Activated naive CD8-positive, alpha-beta T cell treated with anti-CD3 and anti-CD28 coated beads, Interleukin-2, amount 10 ng/mL, durations not matched to agents 7 days and 5 days (primary cell): ENCODE data around the gene F12. TPM values are rescaled to one million over a fixed set of nuclear protein-coding genes. Genes with fewer than 3 reads are reported as not detected.

Experiments used
- ATAC-seq: fragments of 150-1000 bp; cut with Tn5 transposase; one replicate; pipeline ENCODE4 v1.10.0; 2021; ENCODE audit warnings: low read depth, moderate library complexity
- POLR2A ChIA-PET: fragments of 350-600 bp; sonication (Branson Sonifier 250); formaldehyde crosslinking; loops from one replicate; lab custom pipeline; 2021; ENCODE audit warnings: antibody characterized with exemption; lab: Charles Lee
- DNase-seq: peaks from one replicate; pipeline ENCODE4 v3.0.0; 2021
- H3K27ac Mint-ChIP-seq: one replicate; pipeline ENCODE4 v1.8.0; 2022; ENCODE audit warnings: mild to moderate bottlenecking, mixed read lengths
- H3K27me3 Mint-ChIP-seq: one replicate; pipeline ENCODE4 v1.8.0; 2022; ENCODE audit warnings: mild to moderate bottlenecking, moderate library complexity, mixed read lengths
- H3K36me3 Mint-ChIP-seq: one replicate; pipeline ENCODE4 v1.8.0; 2021; ENCODE audit warnings: mild to moderate bottlenecking, mixed read lengths
- H3K4me1 Mint-ChIP-seq: one replicate; pipeline ENCODE4 v1.8.0; 2021; ENCODE audit warnings: mixed read lengths
- H3K4me3 Mint-ChIP-seq: one replicate; pipeline ENCODE4 v1.8.0; 2022; ENCODE audit warnings: mild to moderate bottlenecking, moderate library complexity, mixed read lengths
- H3K9me3 Mint-ChIP-seq: one replicate; pipeline ENCODE4 v1.8.0; 2021; ENCODE audit warnings: mixed read lengths
- total RNA-seq, 2 experiments: library from RNA; stranded (reverse); gene quantifications; one replicate each; pipeline ENCODE4 v1.2.3, GENCODE V29; 2021

F12 gene
- 1 to 10 TPM; 2.2 to 2.8 TPM for total RNA-seq

DNA sequence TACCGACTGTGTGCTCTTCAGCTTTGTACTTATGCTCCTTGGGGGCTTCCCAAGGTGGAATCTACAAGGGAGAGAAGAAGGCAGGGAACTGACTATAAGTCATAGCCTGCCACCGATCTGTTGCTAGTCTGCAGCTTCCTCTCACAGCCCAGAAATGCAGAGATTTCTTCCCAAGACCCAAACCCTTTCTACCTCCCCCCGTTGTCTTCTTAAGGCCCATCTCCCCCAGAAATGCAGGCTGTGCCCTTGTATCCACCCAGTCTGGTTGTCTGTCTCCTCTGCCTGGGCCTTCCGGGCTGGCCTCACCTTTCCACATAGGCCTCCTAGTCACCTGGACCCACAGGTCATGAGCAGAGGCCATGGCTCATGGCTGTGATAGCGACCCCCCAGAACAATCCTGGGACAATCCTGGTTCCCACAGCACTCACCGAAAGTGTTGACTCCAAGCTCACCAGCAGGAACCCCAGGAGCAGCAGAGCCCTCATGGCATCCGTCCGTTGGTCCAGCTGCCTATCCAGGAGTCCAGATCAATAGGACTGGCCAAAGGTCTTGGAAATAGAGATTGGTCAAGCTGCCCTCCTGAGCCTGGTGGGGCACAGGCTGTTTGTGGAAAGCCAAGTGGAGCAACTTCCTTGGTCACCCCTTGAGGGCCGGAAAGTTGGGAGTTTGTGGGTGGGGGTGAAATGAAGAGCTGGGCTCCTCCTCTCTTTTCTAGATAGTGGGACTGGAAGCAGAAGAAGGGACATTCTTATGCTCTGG, at the start of gene F12:
F12 (minus strand) TSS at position 522 of the 759 bp plus-strand sequence; CDS start at position 485, 37 bp downstream.
- POLR2A ChIA-PET = interaction anchor here (0.6 to 4.6 kb wide), 5 partner anchors 18 to 270 kb away, joined by 3 to 30 read pairs (median 3); partner anchors contain the start of genes GRK6 and PRR7
- Mint-ChIP-seq H3K27ac (peak within 1 kb of the TSS; percentile 65), H3K4me3 (peak within 1 kb of the TSS; percentile 2), H3K27me3 (peaks cover 1% of the 10 kb centered on the region), H3K36me3 (peaks cover 3% of the 10 kb centered on the region), H3K9me3 (no peaks in the 10 kb centered on the region), H3K4me1 (peaks cover 40% of the 10 kb centered on the region)
- DNase-seq = no peak
- ATAC-seq = no peak

DNA sequence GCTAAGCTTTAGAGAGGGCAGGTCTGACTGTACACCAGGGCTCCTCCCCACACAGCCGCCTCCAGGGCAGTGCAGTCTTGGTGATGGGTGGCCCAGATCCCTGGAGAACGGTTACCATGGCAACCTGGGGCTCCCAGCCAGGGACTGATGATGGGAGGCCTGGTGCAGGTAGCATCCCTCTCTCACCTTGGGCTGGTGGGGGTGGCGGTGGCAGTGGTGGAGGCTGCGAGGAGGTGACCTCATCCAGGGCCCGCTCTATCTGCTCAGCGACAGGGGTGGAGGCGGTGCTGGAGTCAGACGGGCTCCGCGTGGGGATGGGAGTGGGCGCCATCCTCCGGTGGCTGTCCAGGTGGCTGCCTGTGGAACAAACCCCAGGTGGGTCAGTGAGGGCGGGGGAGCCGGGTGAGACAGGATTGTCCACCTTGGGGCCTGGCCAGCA, 49.6 kb upstream of the F12 start:
- ATAC-seq (no peak), DNase-seq (no peak)
- peaks cover under 1% of the 10 kb centered on the region for H3K27me3 Mint-ChIP-seq
- H3K4me3 Mint-ChIP-seq = no peak overlapping the region
- POLR2A ChIA-PET = no interaction called here
- peaks cover 27% of the 10 kb centered on the region for H3K4me1 Mint-ChIP-seq
- no peak overlapping the region for H3K27ac Mint-ChIP-seq
- H3K9me3 Mint-ChIP-seq = no peaks in the 10 kb centered on the region
- peaks cover 9% of the 10 kb centered on the region for H3K36me3 Mint-ChIP-seq

DNA sequence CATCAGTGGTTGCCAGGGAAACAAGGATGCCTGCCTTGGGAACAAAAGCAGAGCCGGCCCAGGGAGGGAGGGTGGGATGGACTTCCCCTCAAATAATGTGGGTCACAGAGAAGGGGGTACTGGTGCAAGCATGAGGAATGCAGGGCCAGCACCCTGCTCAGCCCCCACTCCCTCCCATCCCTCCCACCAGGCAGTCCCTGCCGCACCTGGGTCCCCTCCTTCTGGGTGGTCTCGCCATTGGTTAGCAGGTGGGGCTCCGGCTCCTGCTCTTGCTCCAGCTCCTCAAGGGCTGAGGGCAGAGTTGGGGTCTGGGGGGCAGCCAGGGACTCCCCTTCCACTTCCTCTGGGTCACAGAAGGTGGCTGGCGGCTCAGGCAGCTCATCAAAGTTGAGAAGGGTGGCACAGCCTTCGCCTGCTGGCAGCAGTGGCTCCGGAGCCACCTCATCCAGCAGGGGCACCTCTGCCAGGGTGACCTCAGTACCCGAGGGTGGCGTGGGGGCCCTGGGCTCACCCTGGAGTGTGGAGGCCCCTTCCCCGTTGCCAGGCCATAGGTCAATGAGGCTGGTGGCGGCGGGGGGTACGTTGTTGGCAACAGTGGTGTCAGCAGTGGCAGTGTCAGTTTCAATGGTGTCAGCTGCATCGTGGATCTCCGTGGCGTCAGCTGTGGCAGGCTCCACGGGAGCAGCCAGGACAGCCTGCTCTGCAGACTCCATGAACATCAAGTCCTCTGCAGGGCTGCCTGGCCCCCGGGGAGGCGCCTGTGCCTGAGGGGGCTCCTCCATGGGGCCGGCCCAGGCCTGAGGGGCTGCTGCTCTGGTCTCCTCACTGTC, 48.7 kb upstream of the F12 start:
- Mint-ChIP-seq H3K27me3 (peaks cover 4% of the 10 kb centered on the region), H3K4me3 (no peak overlapping the region), H3K36me3 (peaks cover 9% of the 10 kb centered on the region), H3K9me3 (no peaks in the 10 kb centered on the region), H3K27ac (peak overlapping the region; percentile 34), H3K4me1 (peaks cover 27% of the 10 kb centered on the region)
- ATAC-seq (no peak), DNase-seq (no peak)
- POLR2A ChIA-PET = interaction anchor here (0.5 to 6.8 kb wide), 5 partner anchors 13 to 792 kb away, joined by 3 to 109 read pairs (median 6); partner anchors contain the start of gene PDLIM7

DNA sequence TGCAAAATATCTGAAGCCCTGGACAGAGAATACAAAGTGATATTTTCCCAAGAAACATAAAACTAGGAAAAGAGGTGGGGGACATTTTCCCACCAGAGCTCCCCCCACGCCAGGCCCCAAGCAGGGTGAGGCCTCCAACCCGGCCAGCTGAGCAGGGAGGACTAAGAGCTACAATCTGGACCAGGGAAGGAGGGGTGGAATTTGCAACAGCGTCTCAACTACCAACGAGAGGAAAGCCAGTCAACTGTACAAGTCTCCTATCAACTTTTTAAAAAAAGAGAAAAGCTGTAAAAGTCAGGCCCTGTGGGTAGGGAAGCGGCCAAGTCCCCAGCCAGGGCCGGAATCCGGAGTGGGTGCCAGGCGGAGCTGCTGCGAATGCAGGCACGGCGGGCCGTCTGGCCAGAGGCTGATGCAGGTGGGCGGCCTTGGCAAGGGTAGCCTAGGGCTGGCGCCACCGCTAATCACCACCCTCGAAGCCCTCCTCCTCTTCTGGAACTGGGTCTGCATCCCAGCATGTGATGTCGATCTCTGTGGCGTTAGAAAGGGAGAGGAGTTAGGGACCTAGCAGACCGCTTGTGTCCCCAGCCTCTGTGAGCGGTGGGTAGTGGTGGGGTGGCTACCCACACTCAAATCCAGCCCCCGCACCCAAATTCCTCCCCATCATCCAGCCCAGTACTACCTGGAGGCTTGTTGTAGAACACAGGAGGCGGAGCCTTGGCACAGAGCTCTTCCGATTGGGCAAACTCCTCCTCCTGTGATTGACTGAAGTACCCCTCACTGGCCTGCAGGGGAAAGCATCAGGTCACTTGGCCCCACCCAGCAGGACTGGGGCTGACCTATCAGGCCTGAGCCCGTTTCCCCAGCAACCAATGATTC, 47.9 kb upstream of the F12 start:
- Mint-ChIP-seq H3K27ac (peak overlapping the region; percentile 42), H3K27me3 (peaks cover 6% of the 10 kb centered on the region), H3K4me3 (peak overlapping the region; percentile 10), H3K36me3 (peaks cover 8% of the 10 kb centered on the region), H3K4me1 (peaks cover 21% of the 10 kb centered on the region), H3K9me3 (no peaks in the 10 kb centered on the region)
- POLR2A ChIA-PET = interaction anchor here (1.0 to 6.8 kb wide), 4 partner anchors 13 to 54 kb away, joined by 5 to 109 read pairs (median 7); partner anchors contain the start of gene PDLIM7
- ATAC-seq (peak; percentile 8), DNase-seq (no peak)

DNA sequence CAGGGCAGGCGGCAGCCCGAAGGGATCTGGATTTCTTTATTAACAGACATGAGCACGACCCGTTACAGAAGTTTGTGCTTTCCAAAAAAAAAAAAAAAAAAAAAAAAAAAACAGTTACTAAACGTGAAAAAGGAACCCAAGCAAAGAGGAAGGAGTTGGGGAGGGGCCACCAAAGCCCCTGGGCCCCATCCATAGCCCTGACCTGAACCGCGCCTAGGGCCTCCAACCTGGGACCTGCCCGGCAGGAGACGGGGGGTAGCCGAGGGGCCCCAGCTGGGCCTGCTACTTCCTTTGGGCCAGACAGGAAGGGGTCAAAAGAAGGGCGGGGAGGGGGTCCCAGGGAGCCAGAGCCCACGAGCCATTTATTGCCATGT, 47.2 kb upstream of the F12 start:
- peak overlapping the region; percentile 87 for H3K27ac Mint-ChIP-seq
- H3K36me3 Mint-ChIP-seq = peaks cover 6% of the 10 kb centered on the region
- H3K4me3 Mint-ChIP-seq = peak overlapping the region; percentile 85
- H3K9me3 Mint-ChIP-seq = no peaks in the 10 kb centered on the region
- peaks cover 6% of the 10 kb centered on the region for H3K27me3 Mint-ChIP-seq
- DNase-seq = no peak
- no peak for ATAC-seq
- H3K4me1 Mint-ChIP-seq = peaks cover 14% of the 10 kb centered on the region
- POLR2A ChIA-PET = interaction anchor here (1.4 to 6.8 kb wide), 5 partner anchors 14 to 53 kb away, joined by 5 to 109 read pairs (median 17); partner anchors contain the start of gene PDLIM7

DNA sequence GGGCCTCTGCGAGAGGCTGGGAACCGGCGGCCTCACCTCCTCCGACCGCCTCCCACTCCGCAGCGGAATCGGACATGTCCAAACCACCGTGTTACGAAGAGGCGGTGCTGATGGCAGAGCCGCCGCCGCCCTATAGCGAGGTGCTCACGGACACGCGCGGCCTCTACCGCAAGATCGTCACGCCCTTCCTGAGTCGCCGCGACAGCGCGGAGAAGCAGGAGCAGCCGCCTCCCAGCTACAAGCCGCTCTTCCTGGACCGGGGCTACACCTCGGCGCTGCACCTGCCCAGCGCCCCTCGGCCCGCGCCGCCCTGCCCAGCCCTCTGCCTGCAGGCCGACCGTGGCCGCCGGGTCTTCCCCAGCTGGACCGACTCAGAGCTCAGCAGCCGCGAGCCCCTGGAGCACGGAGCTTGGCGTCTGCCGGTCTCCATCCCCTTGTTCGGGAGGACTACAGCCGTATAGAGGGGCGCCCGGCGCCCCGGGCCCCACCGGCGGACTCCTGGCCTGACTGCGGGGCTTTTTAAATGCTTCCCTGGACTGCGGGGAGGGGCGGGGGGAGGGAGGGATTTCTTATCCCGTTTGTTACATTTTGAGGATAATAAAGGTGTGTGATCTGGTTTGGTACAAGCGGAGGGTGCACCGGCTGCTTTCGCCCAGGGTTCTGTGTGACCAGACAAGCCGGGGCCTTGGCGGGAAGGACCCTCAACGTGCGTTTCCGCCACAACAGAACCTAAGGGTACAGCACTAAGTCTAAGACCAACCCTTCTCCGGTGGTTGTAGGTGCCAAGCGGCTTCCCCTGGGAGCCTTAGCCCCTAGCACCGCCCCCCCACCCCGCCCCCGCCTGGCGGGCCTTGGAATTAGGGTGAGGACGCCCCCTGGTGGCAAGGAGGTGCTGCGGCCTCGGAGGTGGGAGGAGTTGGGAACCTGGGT, 46.6 kb upstream of the F12 start:
- peak; percentile 27 for ATAC-seq
- Mint-ChIP-seq H3K4me1 (peaks cover 11% of the 10 kb centered on the region), H3K36me3 (peaks cover 2% of the 10 kb centered on the region), H3K4me3 (peak overlapping the region; percentile 85), H3K9me3 (no peaks in the 10 kb centered on the region), H3K27ac (peak overlapping the region; percentile 87), H3K27me3 (peaks cover 6% of the 10 kb centered on the region)
- DNase-seq = peak; percentile 91
- POLR2A ChIA-PET = interaction anchor here (0.7 to 6.8 kb wide), 28 partner anchors 9 to 918 kb away, joined by 3 to 109 read pairs (median 5); partner anchors contain the start of genes GRK6, MXD3, PDLIM7 and RNF44

DNA sequence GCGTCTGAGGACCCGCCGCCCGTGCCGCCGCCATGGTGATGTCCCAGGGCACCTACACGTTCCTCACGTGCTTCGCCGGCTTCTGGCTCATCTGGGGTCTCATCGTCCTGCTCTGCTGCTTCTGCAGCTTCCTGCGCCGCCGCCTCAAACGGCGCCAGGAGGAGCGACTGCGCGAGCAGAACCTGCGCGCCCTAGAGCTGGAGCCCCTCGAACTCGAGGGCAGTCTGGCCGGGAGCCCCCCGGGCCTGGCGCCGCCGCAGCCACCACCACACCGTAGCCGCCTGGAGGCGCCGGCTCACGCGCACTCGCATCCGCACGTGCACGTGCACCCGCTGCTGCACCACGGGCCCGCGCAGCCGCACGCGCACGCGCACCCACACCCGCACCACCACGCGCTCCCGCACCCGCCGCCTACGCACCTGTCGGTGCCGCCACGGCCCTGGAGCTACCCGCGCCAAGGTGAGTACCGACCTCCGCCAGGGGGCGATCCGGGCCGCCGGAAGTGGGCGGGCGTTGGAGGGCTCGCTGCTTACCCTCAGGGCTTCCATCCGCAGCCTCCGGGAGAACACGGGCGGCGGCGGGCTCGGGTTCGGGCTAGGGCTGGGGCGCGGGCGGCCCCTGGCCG, 45.8 kb upstream of the F12 start:
- Mint-ChIP-seq H3K9me3 (no peaks in the 10 kb centered on the region), H3K27ac (peak overlapping the region; percentile 64), H3K27me3 (peaks cover 6% of the 10 kb centered on the region), H3K4me3 (peak overlapping the region; percentile 55), H3K36me3 (no peaks in the 10 kb centered on the region), H3K4me1 (peaks cover 11% of the 10 kb centered on the region)
- POLR2A ChIA-PET = interaction anchor here (0.7 to 6.8 kb wide), 28 partner anchors 8 to 917 kb away, joined by 3 to 109 read pairs (median 5); partner anchors contain the start of genes GRK6, MXD3, PDLIM7 and RNF44
- DNase-seq (peak; percentile 97), ATAC-seq (peak; percentile 65)

DNA sequence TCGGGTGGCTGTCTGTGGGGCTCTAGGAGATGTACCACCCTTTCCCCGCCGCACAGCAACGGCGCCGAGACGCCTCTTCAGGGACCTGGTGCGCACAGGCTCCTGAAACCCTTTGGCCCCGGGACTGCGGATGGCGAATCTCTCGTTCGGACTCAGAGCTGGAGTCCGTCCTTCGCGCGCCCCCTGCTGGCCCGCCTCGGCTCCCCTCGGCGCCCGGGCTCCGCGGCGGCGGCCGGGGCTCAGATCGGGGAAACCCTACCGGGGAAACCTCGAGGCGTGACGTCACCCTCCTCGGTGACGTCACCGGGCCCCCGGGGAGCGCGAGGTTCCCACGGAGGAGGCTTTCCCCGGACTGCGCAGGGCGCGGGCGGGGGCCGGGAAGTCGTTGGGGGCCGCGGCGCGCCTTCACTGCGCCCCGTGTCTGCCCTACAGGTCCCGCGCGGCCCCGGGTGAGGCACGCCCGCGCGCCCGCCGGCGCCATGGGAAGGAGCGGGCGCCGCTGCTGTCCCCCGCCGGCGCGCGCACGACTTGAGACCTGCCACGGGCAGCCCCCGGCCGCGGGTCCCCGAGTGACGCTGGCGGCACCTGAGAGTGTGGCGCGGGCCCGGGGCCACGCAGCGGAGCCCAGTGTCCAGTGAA, 45.2 kb upstream of the F12 start:
- H3K27ac Mint-ChIP-seq = peak overlapping the region; percentile 64

DNA sequence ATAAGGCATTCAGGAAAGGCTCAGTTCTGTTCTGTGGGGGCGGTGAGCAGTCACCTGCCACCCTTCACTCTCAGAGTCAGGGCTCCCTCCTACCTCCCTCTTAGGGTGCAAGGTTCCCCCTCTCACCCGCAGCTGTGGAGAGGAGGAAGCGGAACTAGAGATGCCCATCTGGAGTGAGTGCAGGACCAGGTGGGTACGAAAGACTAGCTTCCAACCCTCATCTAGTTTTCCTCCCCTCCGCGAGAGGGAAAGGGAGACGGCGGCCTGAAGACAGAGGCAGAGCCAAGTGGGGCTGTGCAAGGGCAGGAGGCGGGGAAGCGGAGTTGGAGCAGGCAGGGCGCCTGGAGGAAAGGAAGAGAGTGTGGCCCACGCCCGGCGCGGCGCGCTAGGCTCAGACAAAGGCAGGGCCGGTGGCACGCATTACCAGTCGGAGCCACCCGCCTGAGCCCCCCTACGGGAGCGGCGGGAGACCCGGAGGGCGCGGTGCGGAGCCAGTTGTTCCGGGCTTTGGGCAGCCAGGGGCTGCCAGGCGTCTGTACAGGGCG, 44.6 kb upstream of the F12 start:
- peaks cover 11% of the 10 kb centered on the region for H3K4me1 Mint-ChIP-seq
- no peaks in the 10 kb centered on the region for H3K36me3 Mint-ChIP-seq
- H3K9me3 Mint-ChIP-seq = no peaks in the 10 kb centered on the region
- DNase-seq (no peak), ATAC-seq (no peak)
- peak overlapping the region; percentile 85 for H3K4me3 Mint-ChIP-seq
- peaks cover 6% of the 10 kb centered on the region for H3K27me3 Mint-ChIP-seq
- POLR2A ChIA-PET = interaction anchor here (0.7 to 6.8 kb wide), 7 partner anchors 9 to 135 kb away, joined by 3 to 109 read pairs (median 30); partner anchors contain the start of gene GRK6
- peak overlapping the region; percentile 69 for H3K27ac Mint-ChIP-seq

More for the DNA sequence above, 45.2 kb upstream of the F12 start:
- Mint-ChIP-seq H3K27me3 (peaks cover 6% of the 10 kb centered on the region), H3K4me1 (peaks cover 11% of the 10 kb centered on the region), H3K9me3 (no peaks in the 10 kb centered on the region), H3K4me3 (peak overlapping the region; percentile 85), H3K36me3 (no peaks in the 10 kb centered on the region)
- POLR2A ChIA-PET = interaction anchor here (0.7 to 6.8 kb wide), 21 partner anchors 10 to 139 kb away, joined by 3 to 109 read pairs (median 7); partner anchors contain the start of genes GRK6 and PDLIM7
- DNase-seq = peak; percentile 98
- ATAC-seq = peak; percentile 51
